Measurements from ENCODE around the gene SEMA6D. TPM values are rescaled to one million over a fixed set of nuclear protein-coding genes. Genes with fewer than 3 reads are reported as not detected.

Gene SEMA6D
- total RNA-seq, 1 donor = 8.0 TPM

- DNase-seq (ENCODE audit: insufficient read length, low spot score, missing footprints) = no peak
- no peaks in the 10 kb centered on the region for H3K9me3 ChIP-seq (ENCODE audit: low read depth, low read length)
- TF ChIP-seq CTCF (IDR thresholded peaks at IDR 0.05; ENCODE audit: extremely low read depth, low read depth, low read length) = no peak
- H4K20me1 ChIP-seq (ENCODE audit: insufficient read depth, low read length) = no peaks in the 10 kb centered on the region
- no peak overlapping the region for H2AFZ ChIP-seq (ENCODE audit: low read length)
- no peaks in the 10 kb centered on the region for H3K27me3 ChIP-seq (ENCODE audit: insufficient read depth, low read length)
- H3K27ac ChIP-seq (ENCODE audit: low read depth, low read length) = no peak overlapping the region
- no peaks in the 10 kb centered on the region for H3K36me3 ChIP-seq (ENCODE audit: insufficient read depth, low read length)
- H3K79me2 ChIP-seq (ENCODE audit: insufficient read depth, low read length) = no peaks in the 10 kb centered on the region
- no peak overlapping the region for H3K4me2 ChIP-seq (ENCODE audit: insufficient read depth, low read length)
- no peak overlapping the region for H3K4me3 ChIP-seq (ENCODE audit: insufficient read depth, low read length)
- H3K4me1 ChIP-seq (ENCODE audit: insufficient read depth, low read length) = no peaks in the 10 kb centered on the region
Observed at GRCh38 chr15:47764666-47765065, 47.4 kb downstream of the SEMA6D start.

DNA sequence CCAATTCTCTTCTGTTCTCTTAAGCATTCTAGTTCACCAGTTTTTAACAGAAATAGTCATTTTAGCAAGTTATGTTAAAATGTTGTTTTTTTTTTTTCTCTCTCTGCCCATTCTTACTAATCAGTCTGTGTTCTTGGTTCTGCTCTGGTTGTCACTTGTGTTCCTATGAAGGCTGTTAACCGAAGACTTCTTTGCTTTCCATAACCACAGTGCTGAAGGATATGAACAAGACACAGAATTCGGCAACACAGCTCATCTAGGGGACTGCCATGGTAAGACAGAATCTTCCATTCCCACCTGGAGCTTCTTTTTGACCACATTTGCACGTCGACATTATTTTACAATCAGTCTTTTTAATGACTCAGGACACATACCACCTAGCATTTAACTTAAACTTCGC lies 49.1 kb downstream of the SEMA6D start:
- Histone ChIP-seq H3K36me3 (ENCODE audit: insufficient read depth, low read length) (no peaks in the 10 kb centered on the region), H3K27ac (ENCODE audit: low read depth, low read length) (no peak overlapping the region), H3K27me3 (ENCODE audit: insufficient read depth, low read length) (no peaks in the 10 kb centered on the region), H3K4me1 (ENCODE audit: insufficient read depth, low read length) (no peaks in the 10 kb centered on the region), H2AFZ (ENCODE audit: low read length) (no peak overlapping the region), H4K20me1 (ENCODE audit: insufficient read depth, low read length) (no peaks in the 10 kb centered on the region), H3K9me3 (ENCODE audit: low read depth, low read length) (no peaks in the 10 kb centered on the region), H3K4me2 (ENCODE audit: insufficient read depth, low read length) (no peak overlapping the region), H3K79me2 (ENCODE audit: insufficient read depth, low read length) (no peaks in the 10 kb centered on the region), H3K4me3 (ENCODE audit: insufficient read depth, low read length) (no peak overlapping the region)
- no peak for DNase-seq (ENCODE audit: insufficient read length, low spot score, missing footprints)
- TF ChIP-seq CTCF (IDR thresholded peaks at IDR 0.05; ENCODE audit: extremely low read depth, low read depth, low read length) = no peak

GRCh38 chr15:47767035-47767434 lies 49.7 kb downstream of the SEMA6D start:
- H3K4me2 ChIP-seq (ENCODE audit: insufficient read depth, low read length) = no peak overlapping the region
- H3K27me3 ChIP-seq (ENCODE audit: insufficient read depth, low read length) = no peaks in the 10 kb centered on the region
- H3K79me2 ChIP-seq (ENCODE audit: insufficient read depth, low read length) = no peaks in the 10 kb centered on the region
- no peaks in the 10 kb centered on the region for H3K4me1 ChIP-seq (ENCODE audit: insufficient read depth, low read length)
- H3K9me3 ChIP-seq (ENCODE audit: low read depth, low read length) = no peaks in the 10 kb centered on the region
- no peak overlapping the region for H3K27ac ChIP-seq (ENCODE audit: low read depth, low read length)
- no peak for TF ChIP-seq CTCF (IDR thresholded peaks at IDR 0.05; ENCODE audit: extremely low read depth, low read depth, low read length)
- DNase-seq (ENCODE audit: insufficient read length, low spot score, missing footprints) = no peak
- no peak overlapping the region for H3K4me3 ChIP-seq (ENCODE audit: insufficient read depth, low read length)
- H2AFZ ChIP-seq (ENCODE audit: low read length) = no peak overlapping the region
- H4K20me1 ChIP-seq (ENCODE audit: insufficient read depth, low read length) = no peaks in the 10 kb centered on the region
- H3K36me3 ChIP-seq (ENCODE audit: insufficient read depth, low read length) = no peaks in the 10 kb centered on the region

DNA sequence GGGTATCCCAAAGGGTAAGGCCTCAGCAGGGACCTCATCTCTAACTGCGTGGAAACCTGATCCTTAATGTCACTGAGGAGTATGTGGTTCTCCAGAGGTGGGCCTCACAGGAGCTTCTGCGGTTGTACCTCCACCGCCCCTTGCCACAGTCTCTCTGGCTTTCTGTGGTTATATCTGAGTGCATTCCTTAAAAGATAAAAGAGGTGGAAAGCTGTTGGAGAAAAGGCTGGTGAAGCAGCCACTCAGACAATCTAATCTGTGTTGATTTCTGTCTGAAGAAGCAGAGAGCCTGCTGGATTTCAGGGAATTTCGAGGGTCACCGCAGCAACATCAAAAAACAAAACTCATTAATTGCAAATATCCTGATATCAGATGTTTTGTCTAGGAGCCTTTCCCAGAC lies 51.4 kb downstream of the SEMA6D start:
- no peak overlapping the region for H2AFZ ChIP-seq (ENCODE audit: low read length)
- no peak overlapping the region for H3K4me2 ChIP-seq (ENCODE audit: insufficient read depth, low read length)
- no peaks in the 10 kb centered on the region for H4K20me1 ChIP-seq (ENCODE audit: insufficient read depth, low read length)
- no peaks in the 10 kb centered on the region for H3K9me3 ChIP-seq (ENCODE audit: low read depth, low read length)
- no peak overlapping the region for H3K27ac ChIP-seq (ENCODE audit: low read depth, low read length)
- no peaks in the 10 kb centered on the region for H3K79me2 ChIP-seq (ENCODE audit: insufficient read depth, low read length)
- no peak for TF ChIP-seq CTCF (IDR thresholded peaks at IDR 0.05; ENCODE audit: extremely low read depth, low read depth, low read length)
- no peak overlapping the region for H3K4me3 ChIP-seq (ENCODE audit: insufficient read depth, low read length)
- no peaks in the 10 kb centered on the region for H3K4me1 ChIP-seq (ENCODE audit: insufficient read depth, low read length)
- H3K27me3 ChIP-seq (ENCODE audit: insufficient read depth, low read length) = no peaks in the 10 kb centered on the region
- DNase-seq (ENCODE audit: insufficient read length, low spot score, missing footprints) = no peak
- H3K36me3 ChIP-seq (ENCODE audit: insufficient read depth, low read length) = no peaks in the 10 kb centered on the region

Measured in osteoblast (primary cell).